GM18519 (cell line): Measurements from ENCODE around the gene BAZ2B.

Experiments used
- ATAC-seq: cut with Tn5 transposase; IDR thresholded peaks from one replicate; pipeline ENCODE4 v1.9.1; 2021; ENCODE audit warnings: mild to moderate bottlenecking, moderate library complexity; ENCODE audit not compliant: unreplicated experiment, low FRiP score

BAZ2B gene

GRCh38 chr2:159476329-159476728, 140.0 kb downstream of the BAZ2B start:
- ATAC-seq, result no peak

GRCh38 chr2:159475793-159476192, 140.6 kb downstream of the BAZ2B start:
- ATAC-seq, result no peak

GRCh38 chr2:159471340-159471739, 145.0 kb downstream of the BAZ2B start:
- ATAC-seq, result no peak

GRCh38 chr2:159468257-159468656, 148.1 kb downstream of the BAZ2B start:
- ATAC-seq, result no peak

GRCh38 chr2:159462961-159463360, 153.4 kb downstream of the BAZ2B start:
- ATAC-seq, result no peak

- no peak for ATAC-seq
Observed at GRCh38 chr2:159462201-159462785, 154.1 kb downstream of the BAZ2B start.

GRCh38 chr2:159461076-159461475, 155.3 kb downstream of the BAZ2B start:
- no peak for ATAC-seq

GRCh38 chr2:159460227-159460626, 156.1 kb downstream of the BAZ2B start:
- ATAC-seq, result no peak

- ATAC-seq, result no peak
Observed at GRCh38 chr2:159459279-159459678, 157.1 kb downstream of the BAZ2B start.

GRCh38 chr2:159457589-159457988, 158.8 kb downstream of the BAZ2B start:
- no peak for ATAC-seq

GRCh38 chr2:159456500-159457426, 159.6 kb downstream of the BAZ2B start:
- ATAC-seq, result peak; percentile 55

- ATAC-seq, result no peak
Observed at GRCh38 chr2:159455330-159455918, 160.9 kb downstream of the BAZ2B start.

GRCh38 chr2:159454185-159454584, 162.2 kb downstream of the BAZ2B start:
- no peak for ATAC-seq

GRCh38 chr2:159450180-159450579, 166.2 kb downstream of the BAZ2B start:
- ATAC-seq, result no peak

- no peak for ATAC-seq
Observed at GRCh38 chr2:159449504-159450124, 166.7 kb downstream of the BAZ2B start.

GRCh38 chr2:159446817-159447216, 169.5 kb downstream of the BAZ2B start:
- no peak for ATAC-seq

- ATAC-seq, result no peak
Observed at GRCh38 chr2:159446201-159446600, 170.1 kb downstream of the BAZ2B start.

- no peak for ATAC-seq
Observed at GRCh38 chr2:159445307-159445706, 171.0 kb downstream of the BAZ2B start.

- no peak for ATAC-seq
Observed at GRCh38 chr2:159444754-159445153, 171.6 kb downstream of the BAZ2B start.

GRCh38 chr2:159442159-159442852, 174.0 kb downstream of the BAZ2B start:
- ATAC-seq, result no peak
